GM12873 (cell line): ENCODE results near the gene PFN2.

Source experiments
- CTCF ChIP-seq: IDR thresholded peaks from 2 replicates; pipeline ENCODE4 v1.5.1; 2012; ENCODE audit warnings: low read depth, mild to moderate bottlenecking, moderate library complexity, low read length, control low read depth; ENCODE audit not compliant: insufficient read depth; ENCODE audit errors: missing control alignments

PFN2 gene

GRCh38 chr3:149964291-149964690 is 6.4 kb downstream of the PFN2 start:
- no peak for TF ChIP-seq CTCF

- no peak for TF ChIP-seq CTCF
Measured at GRCh38 chr3:149963485-149963884, 7.2 kb downstream of the PFN2 start.

GRCh38 chr3:149959443-149959842 is 11.3 kb downstream of the PFN2 start:
- TF ChIP-seq CTCF: no peak

- no peak for TF ChIP-seq CTCF
Measured at GRCh38 chr3:149958171-149958796, 12.4 kb downstream of the PFN2 start.

- TF ChIP-seq CTCF: no peak
Measured at GRCh38 chr3:149957361-149958125, 13.2 kb downstream of the PFN2 start.

GRCh38 chr3:149955449-149955848 is 15.2 kb downstream of the PFN2 start:
- no peak for TF ChIP-seq CTCF

GRCh38 chr3:149954812-149955211 is 15.9 kb downstream of the PFN2 start:
- no peak for TF ChIP-seq CTCF
